ENCODE data around the gene BCL11A.

The BCL11A gene

DNA sequence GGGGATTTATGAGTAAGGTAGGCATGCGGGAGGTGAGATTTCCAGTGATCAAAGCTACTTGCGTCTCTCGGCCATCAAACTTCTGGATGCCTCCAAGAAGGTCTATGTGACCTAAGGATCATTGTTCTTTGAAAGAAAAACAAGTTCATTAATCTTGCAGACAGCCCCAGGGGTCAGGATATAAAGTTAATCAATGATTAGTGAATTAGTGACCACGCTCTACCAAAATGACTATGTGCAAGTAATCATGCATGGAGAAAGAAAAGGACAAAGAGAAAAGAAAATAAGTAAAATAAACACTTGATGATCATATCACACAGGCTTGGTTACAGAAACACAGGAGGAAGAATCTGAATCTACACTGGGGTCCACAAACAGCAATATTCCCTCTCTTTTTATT is 42.5 kb upstream of the BCL11A start:
- TF ChIP-seq, protein P1, sequence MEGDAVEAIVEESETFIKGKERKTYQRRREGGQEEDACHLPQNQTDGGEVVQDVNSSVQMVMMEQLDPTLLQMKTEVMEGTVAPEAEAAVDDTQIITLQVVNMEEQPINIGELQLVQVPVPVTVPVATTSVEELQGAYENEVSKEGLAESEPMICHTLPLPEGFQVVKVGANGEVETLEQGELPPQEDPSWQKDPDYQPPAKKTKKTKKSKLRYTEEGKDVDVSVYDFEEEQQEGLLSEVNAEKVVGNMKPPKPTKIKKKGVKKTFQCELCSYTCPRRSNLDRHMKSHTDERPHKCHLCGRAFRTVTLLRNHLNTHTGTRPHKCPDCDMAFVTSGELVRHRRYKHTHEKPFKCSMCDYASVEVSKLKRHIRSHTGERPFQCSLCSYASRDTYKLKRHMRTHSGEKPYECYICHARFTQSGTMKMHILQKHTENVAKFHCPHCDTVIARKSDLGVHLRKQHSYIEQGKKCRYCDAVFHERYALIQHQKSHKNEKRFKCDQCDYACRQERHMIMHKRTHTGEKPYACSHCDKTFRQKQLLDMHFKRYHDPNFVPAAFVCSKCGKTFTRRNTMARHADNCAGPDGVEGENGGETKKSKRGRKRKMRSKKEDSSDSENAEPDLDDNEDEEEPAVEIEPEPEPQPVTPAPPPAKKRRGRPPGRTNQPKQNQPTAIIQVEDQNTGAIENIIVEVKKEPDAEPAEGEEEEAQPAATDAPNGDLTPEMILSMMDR (IDR thresholded peaks at IDR 0.05; ENCODE audit: low read depth, low read length, missing control alignments), result no peak
- no peak for DNase-seq (ENCODE audit: extremely low read depth, low read depth)
- no peak overlapping the region for H3K4me3 ChIP-seq (replicated peaks; ENCODE audit: low read depth, low read length)

DNA sequence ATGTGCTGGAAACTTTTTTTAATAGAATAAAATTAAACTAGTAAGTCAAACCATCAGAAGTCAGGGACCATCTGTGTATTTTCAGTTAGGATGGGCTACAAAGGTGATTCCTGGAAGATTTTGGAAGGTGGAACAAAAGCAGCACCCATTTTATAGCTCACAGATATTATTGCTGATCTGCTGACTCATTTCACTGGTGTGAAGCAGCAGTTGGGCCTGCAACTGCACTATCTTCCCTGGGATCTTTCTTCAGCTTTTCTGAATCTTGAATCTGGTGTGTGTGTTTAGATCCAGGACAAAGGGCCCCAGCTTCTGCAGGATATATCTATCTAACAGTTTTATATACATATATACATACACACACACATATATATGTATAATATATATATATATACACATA is 35.6 kb upstream of the BCL11A start:
- TF ChIP-seq, protein P1 (IDR thresholded peaks at IDR 0.05; ENCODE audit: low read depth, low read length, missing control alignments), result no peak
- no peak for DNase-seq (ENCODE audit: extremely low read depth, low read depth)
- no peak overlapping the region for H3K4me3 ChIP-seq (replicated peaks; ENCODE audit: low read depth, low read length)

DNA sequence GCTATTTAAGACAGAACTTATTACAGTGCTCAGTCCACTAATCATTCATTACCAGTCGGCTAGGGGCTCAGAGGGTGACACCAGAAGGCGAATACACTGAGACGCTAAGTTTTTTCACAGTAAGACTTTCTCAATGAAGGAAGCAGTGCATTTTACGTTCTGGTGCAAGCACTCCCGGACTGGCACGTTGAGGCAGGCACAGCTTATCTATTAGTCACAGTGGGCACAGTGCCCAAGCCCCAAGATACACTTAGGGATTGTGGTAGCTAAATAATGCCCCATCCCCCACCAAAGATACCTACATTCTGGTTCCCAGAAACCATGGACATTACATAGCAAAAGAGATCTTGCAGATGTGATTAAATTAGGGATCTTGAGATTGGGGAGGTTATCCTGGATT is 32.6 kb upstream of the BCL11A start:
- TF ChIP-seq, protein P1 (IDR thresholded peaks at IDR 0.05; ENCODE audit: low read depth, low read length, missing control alignments), result no peak
- no peak for DNase-seq (ENCODE audit: extremely low read depth, low read depth)
- no peak overlapping the region for H3K4me3 ChIP-seq (replicated peaks; ENCODE audit: low read depth, low read length)

DNA sequence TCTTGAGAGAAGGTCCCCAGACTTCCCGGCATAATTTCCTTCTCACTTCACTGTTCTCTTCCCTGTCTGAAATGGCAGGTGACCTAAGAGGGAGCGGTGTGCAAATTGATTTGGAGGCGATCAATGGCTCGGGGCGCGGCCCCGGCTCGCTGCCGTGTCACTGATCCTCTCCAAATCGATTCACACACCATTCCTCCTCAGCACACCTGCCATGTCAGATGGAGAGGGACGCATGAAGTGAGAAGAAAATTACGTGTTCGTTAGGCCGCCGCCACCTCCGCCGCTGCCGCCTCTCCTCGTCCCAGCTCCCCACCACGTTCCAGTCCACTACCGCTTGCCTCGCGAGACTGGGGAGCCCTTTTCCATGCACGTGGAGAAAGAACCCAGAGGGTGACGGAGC is 31.8 kb upstream of the BCL11A start:
- TF ChIP-seq, protein P1 (IDR thresholded peaks at IDR 0.05; ENCODE audit: low read depth, low read length, missing control alignments), result no peak
- DNase-seq (ENCODE audit: extremely low read depth, low read depth), result no peak

DNA sequence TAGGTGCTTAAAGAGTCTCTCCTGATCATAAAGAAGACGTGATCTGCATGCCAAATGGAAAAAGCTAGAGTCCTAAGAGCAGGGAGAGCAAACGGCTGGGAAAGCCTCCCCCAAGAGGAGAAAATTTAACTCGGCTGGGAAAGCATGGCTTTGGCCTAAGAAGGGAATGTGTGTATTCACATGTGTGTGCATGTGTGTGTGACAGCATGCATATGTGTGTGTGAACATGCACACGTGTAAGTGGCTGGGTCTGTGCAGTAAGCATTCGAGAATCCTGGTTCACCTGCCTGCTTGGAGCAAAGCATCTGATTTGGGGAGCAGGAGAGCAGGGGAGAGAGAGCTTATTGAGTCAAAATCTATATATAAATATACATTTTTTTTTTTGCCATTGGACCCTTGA is 30.1 kb upstream of the BCL11A start:
- no peak overlapping the region for H3K4me3 ChIP-seq (replicated peaks; ENCODE audit: low read depth, low read length)
- DNase-seq (ENCODE audit: extremely low read depth, low read depth), result no peak
- TF ChIP-seq, protein P1 (IDR thresholded peaks at IDR 0.05; ENCODE audit: low read depth, low read length, missing control alignments), result no peak

More for the DNA sequence above, 31.8 kb upstream of the BCL11A start:
- no peak overlapping the region for H3K4me3 ChIP-seq (replicated peaks; ENCODE audit: low read depth, low read length)

DNA sequence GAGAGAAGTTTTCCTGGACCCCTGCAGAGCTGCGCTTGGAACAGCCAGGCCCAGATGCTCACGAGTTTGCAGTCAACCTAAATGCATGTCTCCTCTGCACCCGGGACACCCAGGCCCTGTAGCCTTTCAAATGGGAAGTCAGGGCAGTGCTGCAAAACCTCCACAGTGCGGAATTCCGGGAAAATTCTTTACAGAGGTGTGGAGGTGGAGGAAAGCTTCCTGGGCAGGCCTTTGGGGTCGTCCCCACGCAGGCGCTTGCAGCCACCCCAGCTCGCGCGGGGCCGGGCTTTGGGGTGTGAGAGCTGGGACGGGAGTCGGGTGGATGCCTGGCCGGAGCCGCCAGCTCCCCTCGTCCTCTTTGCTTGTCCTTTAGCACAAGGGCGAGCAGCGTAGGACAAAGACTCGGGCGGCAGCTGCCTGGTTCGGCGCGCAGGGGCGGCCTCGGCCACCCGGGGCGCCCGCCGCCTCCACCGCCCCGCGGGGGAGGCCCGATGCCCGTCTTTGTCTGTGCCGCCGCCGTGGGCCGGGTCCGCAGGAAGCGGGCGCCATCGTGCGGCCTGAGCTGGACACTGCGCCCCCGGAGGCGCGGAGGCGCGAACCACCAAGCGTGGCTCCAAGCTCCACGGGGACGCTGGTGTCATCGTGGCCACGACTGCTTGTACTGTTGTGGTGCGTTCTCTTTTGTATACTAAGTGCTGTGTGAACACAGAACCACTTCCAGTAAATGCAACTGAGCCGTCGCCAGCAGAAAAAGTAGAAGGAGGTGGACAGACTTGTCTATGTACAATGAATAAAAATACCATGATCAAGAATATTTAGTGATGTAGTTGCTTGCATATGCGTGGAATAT is 28.2 kb upstream of the BCL11A start:
- DNase-seq (ENCODE audit: extremely low read depth, low read depth), result no peak
- TF ChIP-seq, protein P1 (IDR thresholded peaks at IDR 0.05; ENCODE audit: low read depth, low read length, missing control alignments), result peak; percentile 80
- H3K4me3 ChIP-seq (replicated peaks; ENCODE audit: low read depth, low read length), result 0 out of 2 replicates have a peak overlapping the region, but pooled peaks have one; percentile 5
